Stimulated activated CD8-positive, alpha-beta memory T cell treated with anti-CD3 and anti-CD28 coated beads, Interleukin-4, amount 100 ng/mL, for 4 hours (primary cell): ENCODE results near the gene COA6.

Experiments used
- DNase-seq, 2 donors: peaks; one replicate each; pipeline ENCODE4 v3.0.0-alpha.2; 2020; ENCODE audit warnings: low read depth in 2 of 2, low spot score in 1 of 2

The COA6 gene

GRCh38 chr1:234373064-234373958, at the start of gene COA6:
COA6 (plus strand) TSS chr1:234373456; CDS start chr1:234373467, 11 bp downstream.
- DNase-seq, result peak; percentile 79 to 84

GRCh38 chr1:234324821-234325220, 48.4 kb upstream of the COA6 start:
- no peak for DNase-seq

- no peak for DNase-seq
Measured at GRCh38 chr1:234325878-234326496, 47.3 kb upstream of the COA6 start.

- DNase-seq, result peak; percentile 20 to 49
Measured at GRCh38 chr1:234326497-234327366, 46.5 kb upstream of the COA6 start.

- no peak for DNase-seq
Measured at GRCh38 chr1:234327577-234328164, 45.6 kb upstream of the COA6 start.

GRCh38 chr1:234330843-234331215, 42.4 kb upstream of the COA6 start:
- DNase-seq, result no peak

- no peak for DNase-seq
Measured at GRCh38 chr1:234331507-234331906, 41.7 kb upstream of the COA6 start.

- no peak for DNase-seq
Measured at GRCh38 chr1:234336359-234336758, 36.9 kb upstream of the COA6 start.

GRCh38 chr1:234337233-234337632, 36.0 kb upstream of the COA6 start:
- no peak for DNase-seq

- no peak for DNase-seq
Measured at GRCh38 chr1:234340528-234340927, 32.7 kb upstream of the COA6 start.

- DNase-seq, result no peak
Measured at GRCh38 chr1:234342774-234343173, 30.5 kb upstream of the COA6 start.

- DNase-seq, result no peak
Measured at GRCh38 chr1:234345237-234345636, 28.0 kb upstream of the COA6 start.

- no peak for DNase-seq
Measured at GRCh38 chr1:234348964-234349363, 24.3 kb upstream of the COA6 start.

- no peak for DNase-seq
Measured at GRCh38 chr1:234355782-234356510, 17.3 kb upstream of the COA6 start.

GRCh38 chr1:234356615-234357269, 16.5 kb upstream of the COA6 start:
- DNase-seq, result peak in 1 of 2 donors; percentile 15

GRCh38 chr1:234357831-234358230, 15.4 kb upstream of the COA6 start:
- no peak for DNase-seq

GRCh38 chr1:234361102-234361603, 12.1 kb upstream of the COA6 start:
- DNase-seq, result no peak

- DNase-seq, result no peak
Measured at GRCh38 chr1:234362558-234362957, 10.7 kb upstream of the COA6 start.

GRCh38 chr1:234368320-234369032, 4.8 kb upstream of the COA6 start:
- no peak for DNase-seq
